SK-N-MC (cell line): ENCODE measurements around the gene SCYGR2.

Source experiments
- DNase-seq: peaks from one replicate; pipeline ENCODE4 v3.0.0-alpha.2; 2011; ENCODE audit warnings: low read depth, low spot score
- H3K27ac ChIP-seq: fragments of 200-600 bp; sonication (generic); 2 replicates; pipeline ENCODE4 v1.5.1; 2016; ENCODE audit warnings: mixed run types
- H3K36me3 ChIP-seq: fragments of 200-600 bp; sonication (generic); 2 replicates; pipeline ENCODE4 v1.6.1; 2017; ENCODE audit warnings: antibody characterized with exemption, low read length, mixed read lengths; ENCODE audit not compliant: insufficient read depth
- H3K4me3 ChIP-seq: fragments of 200-600 bp; sonication (generic); 2 replicates; pipeline ENCODE4 v1.5.1; 2016
- H3K9ac ChIP-seq: fragments of 200-600 bp; sonication (generic); 2 replicates; pipeline ENCODE4 v1.8.0; 2017; ENCODE audit warnings: mixed run types, mixed read lengths; ENCODE audit not compliant: insufficient read length
- H3K9me3 ChIP-seq: fragments of 200-600 bp; sonication (generic); 2 replicates; pipeline ENCODE4 v1.6.1; 2017; ENCODE audit warnings: low read depth, mild to moderate bottlenecking, antibody characterized with exemption, low read length, moderate library complexity, mixed read lengths
- EZH2 ChIP-seq: fragments of 200-600 bp; sonication (generic); IDR thresholded peaks from one replicate; pipeline ENCODE4 v1.6.1; 2017; ENCODE audit warnings: antibody characterized with exemption
- FOXP2 ChIP-seq: optimal IDR thresholded peaks from 2 replicates; pipeline ENCODE3; 2011; ENCODE audit warnings: mild to moderate bottlenecking, moderate library complexity; ENCODE audit not compliant: insufficient read depth; ENCODE audit errors: extremely low read length, control extremely low read depth
- POLR2AphosphoS5 ChIP-seq: IDR thresholded peaks from 2 replicates; pipeline ENCODE4 v1.6.1; 2012; ENCODE audit warnings: mild to moderate bottlenecking, low read depth, low read length, borderline replicate concordance

SCYGR2 gene

DNA sequence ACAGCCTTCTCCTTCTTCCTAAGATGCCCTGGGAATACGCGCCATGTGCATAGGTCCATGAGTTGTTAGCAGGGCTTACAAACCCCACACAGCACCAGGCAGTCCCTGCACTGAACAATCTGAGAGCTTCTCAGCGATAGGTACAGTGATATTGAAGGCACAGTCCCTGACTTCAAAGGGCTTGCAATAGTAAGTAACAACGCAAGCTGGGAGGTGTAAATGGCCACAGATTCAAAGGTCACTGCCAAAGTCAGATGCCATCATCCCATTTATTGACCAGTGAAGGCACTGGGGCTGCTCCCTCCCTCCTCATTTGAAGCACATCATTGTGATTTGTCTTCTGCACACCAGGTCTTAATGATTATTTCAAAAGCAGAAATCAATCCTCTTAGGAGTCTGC lies 16.5 kb downstream of the SCYGR2 start:
- Histone ChIP-seq H3K27ac (no peak overlapping the region), H3K36me3 (no peaks in the 10 kb centered on the region), H3K4me3 (no peak overlapping the region), H3K9me3 (no peaks in the 10 kb centered on the region), H3K9ac (no peak overlapping the region)
- TF ChIP-seq EZH2 (no peak), FOXP2 (no peak), POLR2AphosphoS5 (no peak)
- DNase-seq = no peak

GRCh38 chr2:227615906-227616305 lies 17.2 kb downstream of the SCYGR2 start:
- H3K27ac ChIP-seq = no peak overlapping the region
- DNase-seq = no peak
- TF ChIP-seq FOXP2 (no peak), EZH2 (no peak), POLR2AphosphoS5 (no peak)
- no peak overlapping the region for H3K4me3 ChIP-seq
- H3K36me3 ChIP-seq = no peaks in the 10 kb centered on the region
- no peak overlapping the region for H3K9ac ChIP-seq
- no peaks in the 10 kb centered on the region for H3K9me3 ChIP-seq

- no peak overlapping the region for H3K4me3 ChIP-seq
- H3K9me3 ChIP-seq = no peaks in the 10 kb centered on the region
- DNase-seq = no peak
- TF ChIP-seq EZH2 (no peak), FOXP2 (no peak), POLR2AphosphoS5 (no peak)
- no peaks in the 10 kb centered on the region for H3K36me3 ChIP-seq
- H3K27ac ChIP-seq = no peak overlapping the region
- no peak overlapping the region for H3K9ac ChIP-seq
These were observed 17.9 kb downstream of the SCYGR2 start for GRCh38 chr2:227616631-227617030.

- TF ChIP-seq POLR2AphosphoS5 (no peak), EZH2 (no peak), FOXP2 (no peak)
- H3K27ac ChIP-seq = no peak within 1 kb of the TSS
These were observed 18.9 kb downstream of the SCYGR2 start, which contains the start of gene SCYGR4 for GRCh38 chr2:227617316-227618230. TSS of gene SCYGR4 (plus strand) at chr2:227617498. CDS start at chr2:227617498, 0 bp downstream.

GRCh38 chr2:227623226-227623625 lies 24.5 kb downstream of the SCYGR2 start:
- no peak for TF ChIP-seq EZH2
- TF ChIP-seq FOXP2 = no peak
- Histone ChIP-seq H3K27ac (no peak overlapping the region), H3K36me3 (no peaks in the 10 kb centered on the region), H3K9me3 (no peaks in the 10 kb centered on the region), H3K4me3 (no peak overlapping the region), H3K9ac (no peak overlapping the region)
- DNase-seq = no peak

More at GRCh38 chr2:227617316-227618230, 18.9 kb downstream of the SCYGR2 start, which contains the start of gene SCYGR4:
- no peaks in the 10 kb centered on the region for H3K9me3 ChIP-seq
- no peak within 1 kb of the TSS for H3K4me3 ChIP-seq
- H3K9ac ChIP-seq = no peak within 1 kb of the TSS
- DNase-seq = no peak
- no peaks in the 10 kb centered on the region for H3K36me3 ChIP-seq

DNA sequence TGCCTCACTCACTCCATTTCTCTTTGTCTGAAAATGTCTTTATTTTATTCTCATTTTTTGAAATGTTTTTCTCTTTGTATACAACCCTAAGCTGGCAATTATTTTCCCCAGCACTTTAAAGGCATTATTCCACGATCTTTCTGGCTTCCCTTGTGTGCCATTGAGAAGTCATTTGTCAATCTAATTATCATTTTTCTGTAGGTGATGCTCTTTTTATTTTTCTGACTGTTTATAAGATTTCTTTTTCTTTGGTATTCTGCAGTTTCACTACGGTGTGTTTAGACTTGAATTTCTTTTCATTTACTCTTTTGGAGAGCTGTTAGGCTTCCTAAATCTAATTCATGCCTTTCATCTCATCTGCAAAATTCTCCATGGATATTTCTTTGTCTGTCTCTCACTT lies 26.7 kb downstream of the SCYGR2 start:
- Histone ChIP-seq H3K4me3 (no peak overlapping the region), H3K36me3 (no peaks in the 10 kb centered on the region), H3K9me3 (no peaks in the 10 kb centered on the region), H3K27ac (no peak overlapping the region), H3K9ac (no peak overlapping the region)
- TF ChIP-seq EZH2 = no peak
- TF ChIP-seq POLR2AphosphoS5 = no peak
- no peak for TF ChIP-seq FOXP2
- no peak for DNase-seq

GRCh38 chr2:227626580-227627151 lies 28.0 kb downstream of the SCYGR2 start:
- H3K4me3 ChIP-seq = no peak overlapping the region
- no peaks in the 10 kb centered on the region for H3K9me3 ChIP-seq
- no peak overlapping the region for H3K9ac ChIP-seq
- H3K36me3 ChIP-seq = no peaks in the 10 kb centered on the region
- no peak overlapping the region for H3K27ac ChIP-seq
- no peak for DNase-seq
- TF ChIP-seq EZH2 (no peak), FOXP2 (no peak), POLR2AphosphoS5 (no peak)

GRCh38 chr2:227627769-227628168 lies 29.1 kb downstream of the SCYGR2 start:
- H3K9me3 ChIP-seq = no peaks in the 10 kb centered on the region
- no peak for DNase-seq
- H3K36me3 ChIP-seq = no peaks in the 10 kb centered on the region
- no peak overlapping the region for H3K9ac ChIP-seq
- no peak overlapping the region for H3K27ac ChIP-seq
- H3K4me3 ChIP-seq = no peak overlapping the region
- TF ChIP-seq POLR2AphosphoS5 (no peak), EZH2 (no peak), FOXP2 (no peak)
